Neutrophil (primary cell): ENCODE data around the gene EHMT1.

Experiments used
- H3K27ac ChIP-seq: fragments of 200-600 bp; sonication (generic); 2 replicates; pipeline ENCODE4 v1.5.1; 2016; ENCODE audit warnings: mild to moderate bottlenecking, moderate library complexity
- H3K27me3 ChIP-seq: fragments of 200-600 bp; sonication (generic); 2 replicates; pipeline ENCODE4 v1.6.0; 2016; ENCODE audit warnings: mild to moderate bottlenecking
- H3K36me3 ChIP-seq: fragments of 200-600 bp; sonication (generic); 2 replicates; pipeline ENCODE4 v1.5.1; 2017
- H3K4me1 ChIP-seq, 2 experiments: fragments of 200-600 bp in 1 of 2; sonication (generic) in 1 of 2; 1 replicate in 1 of 2; 2 replicates in 1 of 2; pipeline versions ENCODE4 v1.5.1 to v1.6.1; 2013 to 2016; ENCODE audit warnings: low read depth in 1 of 2, low read length in 1 of 2, mild to moderate bottlenecking in 1 of 2, moderate library complexity in 1 of 2; ENCODE audit not compliant: control insufficient read depth in 1 of 2, insufficient read depth in 1 of 2
- H3K4me3 ChIP-seq, 2 experiments: fragments of 200-600 bp in 1 of 2; sonication (generic) in 1 of 2; 1 replicate in 1 of 2; 2 replicates in 1 of 2; pipeline ENCODE4 v1.5.1; 2013 to 2016; ENCODE audit warnings: low read depth in 1 of 2, low read length in 1 of 2, mild to moderate bottlenecking in 1 of 2, moderate library complexity in 1 of 2
- H3K9me3 ChIP-seq: fragments of 200-600 bp; sonication (generic); 2 replicates; pipeline ENCODE4 v1.5.1; 2016
- CTCF ChIP-seq: fragments of 200-600 bp; sonication (generic); IDR thresholded peaks from 2 replicates; pipeline ENCODE4 v1.5.1; 2016; ENCODE audit warnings: antibody characterized with exemption

Gene EHMT1

GRCh38 chr9:137799630-137799983 is 180.8 kb downstream of the EHMT1 start:
- Histone ChIP-seq H3K27ac (no peak overlapping the region), H3K36me3 (peaks cover 85% of the 10 kb centered on the region), H3K9me3 (no peaks in the 10 kb centered on the region), H3K27me3 (no peaks in the 10 kb centered on the region), H3K4me3 (no peak overlapping the region), H3K4me1 (no peaks in the 10 kb centered on the region)
- TF ChIP-seq CTCF = no peak

GRCh38 chr9:137800196-137801022 is 181.6 kb downstream of the EHMT1 start:
- Histone ChIP-seq H3K9me3 (no peaks in the 10 kb centered on the region), H3K36me3 (peaks cover 77% of the 10 kb centered on the region), H3K4me3 (no peak overlapping the region), H3K4me1 (no peaks in the 10 kb centered on the region), H3K27me3 (no peaks in the 10 kb centered on the region), H3K27ac (no peak overlapping the region)
- TF ChIP-seq CTCF = no peak

GRCh38 chr9:137801023-137801319 is 182.2 kb downstream of the EHMT1 start:
- Histone ChIP-seq H3K4me1 (no peaks in the 10 kb centered on the region), H3K36me3 (peaks cover 73% of the 10 kb centered on the region), H3K27me3 (no peaks in the 10 kb centered on the region), H3K9me3 (no peaks in the 10 kb centered on the region), H3K27ac (no peak overlapping the region), H3K4me3 (no peak overlapping the region)
- TF ChIP-seq CTCF = no peak

- Histone ChIP-seq H3K4me1 (no peaks in the 10 kb centered on the region), H3K27me3 (no peaks in the 10 kb centered on the region), H3K27ac (no peak overlapping the region), H3K36me3 (peaks cover 66% of the 10 kb centered on the region), H3K4me3 (no peak overlapping the region), H3K9me3 (no peaks in the 10 kb centered on the region)
- TF ChIP-seq CTCF = no peak
These were observed 183.2 kb downstream of the EHMT1 start for GRCh38 chr9:137802021-137802420.

- H3K36me3 ChIP-seq = peaks cover 62% of the 10 kb centered on the region
- TF ChIP-seq CTCF = no peak
- H3K27me3 ChIP-seq = no peaks in the 10 kb centered on the region
- H3K27ac ChIP-seq = no peak overlapping the region
- no peaks in the 10 kb centered on the region for H3K9me3 ChIP-seq
- no peaks in the 10 kb centered on the region for H3K4me1 ChIP-seq
- H3K4me3 ChIP-seq = no peak overlapping the region
These were observed 183.9 kb downstream of the EHMT1 start for GRCh38 chr9:137802521-137803243.
